ENCODE data around the gene TTC39B. TPM values are rescaled to one million over a fixed set of nuclear protein-coding genes. Genes with fewer than 3 reads are reported as not detected.

The TTC39B gene
- total RNA-seq, 1 experiment from 2014 or later = 7.4 TPM

DNA sequence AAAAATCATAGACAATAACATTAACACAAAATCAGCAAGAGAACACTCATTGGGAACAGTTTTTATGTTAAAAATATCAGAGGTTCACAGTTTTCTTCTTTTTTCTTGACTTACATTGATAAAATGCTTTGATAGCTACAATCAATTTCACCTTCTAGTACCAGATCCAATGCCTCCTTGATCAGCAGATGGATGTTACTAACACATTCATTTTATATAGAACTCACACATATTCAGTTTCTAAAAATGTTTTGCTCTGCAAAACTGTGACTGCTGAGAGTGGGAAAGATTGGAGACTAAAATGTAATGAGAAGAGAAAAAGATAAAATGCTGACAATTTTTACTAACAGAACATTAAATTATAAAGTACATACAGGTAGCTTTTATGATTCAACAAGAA lies 143.1 kb downstream of the TTC39B start:
- POLR2A ChIA-PET = no interaction called here
- BruUV-seq (replicated peaks) = no TSS peak

DNA sequence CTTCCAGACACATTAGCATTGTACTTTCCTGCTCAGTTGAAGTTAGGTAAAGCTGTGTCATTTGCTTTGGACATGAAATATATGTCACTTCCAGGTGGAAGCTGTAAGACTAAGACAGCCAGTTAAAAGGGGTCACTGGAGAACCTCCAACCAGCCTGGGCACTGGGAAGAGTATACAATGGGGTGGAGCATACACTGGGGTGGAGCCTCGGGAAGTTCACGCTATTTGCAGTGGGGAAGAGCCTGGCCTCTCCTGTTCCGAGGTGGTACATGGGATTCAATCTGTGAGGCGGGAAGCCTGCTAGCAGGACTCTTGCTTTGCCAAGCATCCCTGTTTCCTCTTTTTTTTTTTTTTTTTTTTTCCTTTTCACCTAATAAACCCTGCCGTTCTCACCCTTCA lies 145.3 kb downstream of the TTC39B start:
- H3K4me2 ChIP-seq (ENCODE audit: low read length) = no peak overlapping the region
- no peak overlapping the region for H3K4me3 ChIP-seq (replicated peaks in 1 of 2; ENCODE audit: low read depth in 1 of 2, low read length in 2 of 2)
- no peaks in the 10 kb centered on the region for H3K9me3 ChIP-seq (ENCODE audit: control insufficient read depth in 1 of 2, insufficient read depth in 1 of 2, low read depth in 1 of 2, low read length in 2 of 2)
- no peaks in the 10 kb centered on the region for H3K27me3 ChIP-seq (ENCODE audit: insufficient read depth, low read length)
- no peak for ATAC-seq
- POLR2A ChIA-PET = no interaction called here
- H3K36me3 ChIP-seq (ENCODE audit: control insufficient read depth in 1 of 2, insufficient read depth in 2 of 2, low read length in 2 of 2) = no peaks in the 10 kb centered on the region
- no peaks in the 10 kb centered on the region for H3K79me2 ChIP-seq (ENCODE audit: insufficient read depth, low read length)
- H3K27ac ChIP-seq (ENCODE audit: low read depth, low read length) = no peak overlapping the region
- no peak overlapping the region for H2AFZ ChIP-seq (ENCODE audit: low read depth, low read length, poor library complexity, severe bottlenecking)
- CTCF ChIA-PET = no interaction called here
- TF ChIP-seq, protein P1, sequence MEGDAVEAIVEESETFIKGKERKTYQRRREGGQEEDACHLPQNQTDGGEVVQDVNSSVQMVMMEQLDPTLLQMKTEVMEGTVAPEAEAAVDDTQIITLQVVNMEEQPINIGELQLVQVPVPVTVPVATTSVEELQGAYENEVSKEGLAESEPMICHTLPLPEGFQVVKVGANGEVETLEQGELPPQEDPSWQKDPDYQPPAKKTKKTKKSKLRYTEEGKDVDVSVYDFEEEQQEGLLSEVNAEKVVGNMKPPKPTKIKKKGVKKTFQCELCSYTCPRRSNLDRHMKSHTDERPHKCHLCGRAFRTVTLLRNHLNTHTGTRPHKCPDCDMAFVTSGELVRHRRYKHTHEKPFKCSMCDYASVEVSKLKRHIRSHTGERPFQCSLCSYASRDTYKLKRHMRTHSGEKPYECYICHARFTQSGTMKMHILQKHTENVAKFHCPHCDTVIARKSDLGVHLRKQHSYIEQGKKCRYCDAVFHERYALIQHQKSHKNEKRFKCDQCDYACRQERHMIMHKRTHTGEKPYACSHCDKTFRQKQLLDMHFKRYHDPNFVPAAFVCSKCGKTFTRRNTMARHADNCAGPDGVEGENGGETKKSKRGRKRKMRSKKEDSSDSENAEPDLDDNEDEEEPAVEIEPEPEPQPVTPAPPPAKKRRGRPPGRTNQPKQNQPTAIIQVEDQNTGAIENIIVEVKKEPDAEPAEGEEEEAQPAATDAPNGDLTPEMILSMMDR (IDR thresholded peaks at IDR 0.05 in 2 of 3, conservative IDR thresholded peaks at IDR 0.05 in 1 of 3; ENCODE audit: borderline replicate concordance in 1 of 3, insufficient read depth in 1 of 3, low read depth in 2 of 3, low read length in 2 of 3) = no peak
- no peak for TF ChIP-seq SRF (IDR thresholded peaks at IDR 0.05; ENCODE audit: low read depth)
- TF ChIP-seq, protein P2, sequence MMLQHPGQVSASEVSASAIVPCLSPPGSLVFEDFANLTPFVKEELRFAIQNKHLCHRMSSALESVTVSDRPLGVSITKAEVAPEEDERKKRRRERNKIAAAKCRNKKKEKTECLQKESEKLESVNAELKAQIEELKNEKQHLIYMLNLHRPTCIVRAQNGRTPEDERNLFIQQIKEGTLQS (IDR thresholded peaks at IDR 0.05) = no peak
- no peak for DNase-seq (ENCODE audit: low read depth, low spot score)
- BruUV-seq (replicated peaks) = no TSS peak
- RAD21 ChIA-PET (ENCODE audit: low non-redundant PET in 1 of 2, low total read pairs in 2 of 2, uncharacterized antibody in 2 of 2, unreplicated experiment in 2 of 2) = no interaction called here
- H3K9ac ChIP-seq (ENCODE audit: low read length) = no peak overlapping the region
- H3K9me2 ChIP-seq (ENCODE audit: insufficient read depth) = no peaks in the 10 kb centered on the region
- intact Hi-C loops (cut with micrococcal nuclease) = no loop called here
- no peaks in the 10 kb centered on the region for H3K4me1 ChIP-seq (ENCODE audit: control insufficient read depth in 1 of 2, insufficient read depth in 2 of 2, low read length in 2 of 2)
- H4K20me1 ChIP-seq (ENCODE audit: insufficient read depth) = no peaks in the 10 kb centered on the region

More for the DNA sequence above, 143.1 kb downstream of the TTC39B start:
- intact Hi-C loops (cut with micrococcal nuclease) = no loop called here
- no peak for TF ChIP-seq YY1 (IDR thresholded peaks at IDR 0.05; ENCODE audit: extremely low read depth, insufficient replicate concordance, low read depth, low read length)
- no peak for TF ChIP-seq POLR2AphosphoS5 (IDR thresholded peaks at IDR 0.05; ENCODE audit: low read depth, low read length)
- no peak for TF ChIP-seq EZH2 (IDR thresholded peaks at IDR 0.05)
- no peak for TF ChIP-seq EZH2phosphoT487 (IDR thresholded peaks at IDR 0.05; ENCODE audit: borderline replicate concordance)
- no peak for TF ChIP-seq ZFX (IDR thresholded peaks at IDR 0.05)
- TF ChIP-seq ELF1 (IDR thresholded peaks at IDR 0.05; ENCODE audit: borderline replicate concordance, low read depth) = no peak
- TF ChIP-seq POLR2A (IDR thresholded peaks at IDR 0.05; ENCODE audit: borderline replicate concordance, extremely low read depth, insufficient read depth, insufficient read length) = no peak
- H3K9me2 ChIP-seq (ENCODE audit: insufficient read depth) = no peaks in the 10 kb centered on the region
- no peaks in the 10 kb centered on the region for H3K9me3 ChIP-seq (ENCODE audit: control insufficient read depth in 1 of 2, insufficient read depth in 1 of 2, low read depth in 1 of 2, low read length in 2 of 2)
- no peak overlapping the region for H2AFZ ChIP-seq (ENCODE audit: low read depth, low read length, poor library complexity, severe bottlenecking)
- no peaks in the 10 kb centered on the region for H3K27me3 ChIP-seq (ENCODE audit: insufficient read depth, low read length)
- H3K9ac ChIP-seq (ENCODE audit: low read length) = no peak overlapping the region
- no peak overlapping the region for H3K4me2 ChIP-seq (ENCODE audit: low read length)
- H3K27ac ChIP-seq (ENCODE audit: low read depth, low read length) = no peak overlapping the region
- H3K4me1 ChIP-seq (ENCODE audit: control insufficient read depth in 1 of 2, insufficient read depth in 2 of 2, low read length in 2 of 2) = no peaks in the 10 kb centered on the region
- ATAC-seq = no peak
- no peaks in the 10 kb centered on the region for H3K79me2 ChIP-seq (ENCODE audit: insufficient read depth, low read length)
- H3K4me3 ChIP-seq (replicated peaks in 1 of 2; ENCODE audit: low read depth in 1 of 2, low read length in 2 of 2) = no peak overlapping the region
- H3K36me3 ChIP-seq (ENCODE audit: control insufficient read depth in 1 of 2, insufficient read depth in 2 of 2, low read length in 2 of 2) = no peaks in the 10 kb centered on the region
- no peak for DNase-seq (ENCODE audit: low read depth, low spot score)
- H4K20me1 ChIP-seq (ENCODE audit: insufficient read depth) = no peaks in the 10 kb centered on the region
- CTCF ChIA-PET = no interaction called here
- RAD21 ChIA-PET (ENCODE audit: low non-redundant PET in 1 of 2, low total read pairs in 2 of 2, uncharacterized antibody in 2 of 2, unreplicated experiment in 2 of 2) = no interaction called here
